Mesenchymal stem cell (in vitro differentiated cells and primary cell): ENCODE measurements around the gene APPBP2.
A peak's percentile ranks its signal among the peaks of the same experiment; 100 is the strongest.

Source experiments
- DNase-seq: peaks from one replicate; pipeline ENCODE4 v3.0.0-alpha.2; 2013
- H2AFZ ChIP-seq: one replicate; pipeline ENCODE4 v1.6.1; 2013; ENCODE audit warnings: low read depth, mild to moderate bottlenecking, control low read depth, inconsistent platforms, low read length, moderate library complexity
- H2AK5ac ChIP-seq: 2 replicates; pipeline ENCODE4 v1.6.1; 2013; ENCODE audit warnings: low read length, moderate library complexity, mild to moderate bottlenecking, inconsistent platforms; ENCODE audit not compliant: severe bottlenecking
- H2BK120ac ChIP-seq: one replicate; pipeline ENCODE4 v1.6.1; 2013; ENCODE audit warnings: low read depth, mild to moderate bottlenecking, inconsistent platforms, low read length, moderate library complexity
- H2BK12ac ChIP-seq, 2 experiments: one replicate each; pipeline ENCODE4 v1.6.1; 2013; ENCODE audit warnings: inconsistent platforms in 2 of 2, low read length in 2 of 2, mild to moderate bottlenecking in 2 of 2, moderate library complexity in 2 of 2, control low read depth in 1 of 2
- H2BK15ac ChIP-seq: one replicate; pipeline ENCODE4 v1.6.1; 2013; ENCODE audit warnings: mild to moderate bottlenecking, low read depth, inconsistent platforms; ENCODE audit not compliant: poor library complexity, severe bottlenecking
- H2BK5ac ChIP-seq: 2 replicates; pipeline ENCODE4 v1.6.1; 2013; ENCODE audit warnings: low read depth, mild to moderate bottlenecking, low read length, control low read depth, inconsistent platforms; ENCODE audit not compliant: poor library complexity, severe bottlenecking
- H3K14ac ChIP-seq, 2 experiments: one replicate each; pipeline ENCODE4 v1.6.1; 2013; ENCODE audit warnings: inconsistent platforms in 2 of 2, low read length in 2 of 2, control low read depth in 1 of 2, mild to moderate bottlenecking in 1 of 2, moderate library complexity in 1 of 2
- H3K18ac ChIP-seq, 2 experiments: one replicate each; pipeline ENCODE4 v1.6.1; 2013; ENCODE audit warnings: inconsistent platforms in 2 of 2, low read length in 2 of 2, control low read depth in 1 of 2, low read depth in 1 of 2, mild to moderate bottlenecking in 1 of 2
- H3K23ac ChIP-seq, 2 experiments: one replicate each; pipeline ENCODE4 v1.6.1; 2013; ENCODE audit warnings: inconsistent platforms in 2 of 2, low read length in 2 of 2, mild to moderate bottlenecking in 2 of 2, moderate library complexity in 2 of 2, control low read depth in 1 of 2
- H3K27ac ChIP-seq: 2 replicates; pipeline ENCODE4 v1.5.1; 2013; ENCODE audit warnings: mild to moderate bottlenecking, moderate library complexity, low read length, control low read depth, inconsistent platforms; ENCODE audit not compliant: poor library complexity, severe bottlenecking
- H3K27me3 ChIP-seq, 2 experiments: 2 replicates each; pipeline versions ENCODE4 v1.6.1 to v1.7.0; 2013; ENCODE audit warnings: low read length in 2 of 2, mild to moderate bottlenecking in 2 of 2, moderate library complexity in 2 of 2, control low read depth in 1 of 2, inconsistent platforms in 1 of 2; ENCODE audit not compliant: control insufficient read depth in 1 of 2, insufficient read depth in 1 of 2
- H3K36me3 ChIP-seq, 2 experiments: 2 replicates each; pipeline versions ENCODE4 v1.6.1 to v1.7.0; 2013; ENCODE audit warnings: low read length in 2 of 2, control low read depth in 1 of 2, inconsistent platforms in 1 of 2, low read depth in 1 of 2, mild to moderate bottlenecking in 1 of 2; ENCODE audit not compliant: insufficient read depth in 2 of 2, control insufficient read depth in 1 of 2
- H3K4ac ChIP-seq, 2 experiments: one replicate each; pipeline ENCODE4 v1.6.1; 2013; ENCODE audit warnings: inconsistent platforms in 2 of 2, low read length in 2 of 2, mild to moderate bottlenecking in 2 of 2, moderate library complexity in 2 of 2, control low read depth in 1 of 2, low read depth in 1 of 2
- H3K4me1 ChIP-seq: 2 replicates; pipeline ENCODE4 v1.6.1; 2013; ENCODE audit warnings: low read depth, low read length, control low read depth; ENCODE audit not compliant: control insufficient read depth, insufficient read depth
- H3K4me2 ChIP-seq: 2 replicates; pipeline ENCODE4 v1.6.1; 2013; ENCODE audit warnings: low read length, mild to moderate bottlenecking, inconsistent platforms; ENCODE audit not compliant: poor library complexity, severe bottlenecking
- H3K4me3 ChIP-seq, 2 experiments: 2 replicates each; pipeline versions ENCODE4 v1.5.1 to v1.7.0; 2013; ENCODE audit warnings: low read length in 2 of 2, mild to moderate bottlenecking in 2 of 2, control low read depth in 1 of 2, low read depth in 1 of 2; ENCODE audit not compliant: insufficient read depth in 1 of 2
- H3K79me1 ChIP-seq: replicated peaks from 2 replicates; pipeline ENCODE4 v1.6.1; 2013; ENCODE audit warnings: mild to moderate bottlenecking, control low read depth, low read length, inconsistent platforms; ENCODE audit not compliant: poor library complexity, severe bottlenecking
- H3K9ac ChIP-seq: 2 replicates; pipeline ENCODE4 v1.7.0; 2013; ENCODE audit warnings: mild to moderate bottlenecking, low read length, moderate library complexity
- H3K9me3 ChIP-seq: 2 replicates; pipeline ENCODE4 v1.7.0; 2013; ENCODE audit warnings: mild to moderate bottlenecking, low read length; ENCODE audit not compliant: control insufficient read depth
- H4K8ac ChIP-seq: one replicate; pipeline ENCODE4 v1.6.1; 2013; ENCODE audit warnings: inconsistent platforms, mild to moderate bottlenecking, low read length, moderate library complexity
- H4K91ac ChIP-seq: one replicate; pipeline ENCODE4 v1.6.1; 2013; ENCODE audit warnings: mild to moderate bottlenecking, low read length, inconsistent platforms
- WGBS: methylation state at CpG from one replicate; pipeline ENCODE4 v1.1.7; 2013; ENCODE audit warnings: mixed read lengths; 5-methylcytosine and 5-hydroxymethylcytosine counted together

Gene APPBP2

DNA sequence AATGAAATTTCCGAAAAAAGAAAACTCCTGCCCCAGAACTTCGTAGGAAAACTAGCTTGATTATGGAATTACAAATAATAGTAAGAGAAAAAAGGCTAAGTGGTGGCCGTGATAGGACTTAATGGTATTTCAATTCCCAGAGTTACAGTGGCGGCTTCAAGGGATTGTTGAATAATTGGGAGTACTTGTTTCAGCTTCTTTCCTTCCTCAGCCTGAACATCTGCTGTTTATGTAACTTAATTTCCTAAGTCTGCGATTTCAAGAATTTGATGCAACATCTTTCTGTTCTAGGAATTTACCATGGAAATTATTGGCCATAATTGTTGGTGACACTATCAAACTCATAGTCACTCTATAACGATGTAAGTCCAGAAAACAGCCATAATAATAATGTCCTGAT lies 684 bp upstream of the APPBP2 start:
- H2BK120ac ChIP-seq, result no peak overlapping the region
- no peak overlapping the region for H2BK5ac ChIP-seq
- H3K4ac ChIP-seq, result no peak overlapping the region
- H2BK12ac ChIP-seq, result no peak overlapping the region
- peaks cover 7% of the 10 kb centered on the region for H3K4me1 ChIP-seq
- H4K8ac ChIP-seq, result no peak overlapping the region
- H3K18ac ChIP-seq, result no peak overlapping the region
- H3K14ac ChIP-seq, result no peak overlapping the region
- no peak overlapping the region for H2BK15ac ChIP-seq
- H3K23ac ChIP-seq, result no peak overlapping the region
- H3K27ac ChIP-seq, result peak overlapping the region; percentile 83
- H3K27me3 ChIP-seq, result no peaks in the 10 kb centered on the region
- no peaks in the 10 kb centered on the region for H3K9me3 ChIP-seq
- DNase-seq, result peak; percentile 43
- H2AFZ ChIP-seq, result no peak overlapping the region
- 22% methylated on average over 3 of the region's 6 CpGs for WGBS
- H3K9ac ChIP-seq, result peak overlapping the region; percentile 99
- H2AK5ac ChIP-seq, result no peak overlapping the region
- H4K91ac ChIP-seq, result no peak overlapping the region
- peak overlapping the region in 1 of 2 experiments; percentile 98 for H3K4me3 ChIP-seq
- H3K36me3 ChIP-seq, result peaks cover 4% of the 10 kb centered on the region in 2 experiments
- H3K4me2 ChIP-seq, result peak overlapping the region; percentile 59
- H3K79me1 ChIP-seq, result peaks cover 16% of the 10 kb centered on the region

- WGBS, result under 1% methylated on average over 11 of the region's 11 CpGs
- H2AFZ ChIP-seq, result no peak overlapping the region
- H3K4me1 ChIP-seq, result peaks cover 10% of the 10 kb centered on the region
- peak overlapping the region; percentile 95 for H2BK120ac ChIP-seq
- DNase-seq, result peak; percentile 52
- peak overlapping the region in 1 of 2 experiments; percentile 5 for H2BK12ac ChIP-seq
- peak overlapping the region; percentile 75 for H2AK5ac ChIP-seq
- no peaks in the 10 kb centered on the region for H3K9me3 ChIP-seq
- H3K18ac ChIP-seq, result peak overlapping the region; percentile 94 to 98
- peaks cover 16% of the 10 kb centered on the region for H3K79me1 ChIP-seq
- peak overlapping the region; percentile 74 for H4K8ac ChIP-seq
- peak overlapping the region; percentile 70 for H2BK15ac ChIP-seq
- peak overlapping the region; percentile 55 for H3K4me2 ChIP-seq
- H3K23ac ChIP-seq, result peak overlapping the region in 1 of 2 experiments; percentile 5
- peak overlapping the region; percentile 74 for H4K91ac ChIP-seq
- peaks cover 4 to 5% of the 10 kb centered on the region in 2 experiments for H3K36me3 ChIP-seq
- no peaks in the 10 kb centered on the region for H3K27me3 ChIP-seq
- H2BK5ac ChIP-seq, result peak overlapping the region; percentile 47
- H3K9ac ChIP-seq, result peak overlapping the region; percentile 99
- H3K4ac ChIP-seq, result peak overlapping the region; percentile 92 to 94
- peak overlapping the region; percentile 81 to 98 for H3K4me3 ChIP-seq
- H3K14ac ChIP-seq, result peak overlapping the region in 1 of 2 experiments; percentile 28
- peak overlapping the region; percentile 91 for H3K27ac ChIP-seq
Measured at GRCh38 chr17:60525328-60525684, 736 bp downstream of the APPBP2 start.

DNA sequence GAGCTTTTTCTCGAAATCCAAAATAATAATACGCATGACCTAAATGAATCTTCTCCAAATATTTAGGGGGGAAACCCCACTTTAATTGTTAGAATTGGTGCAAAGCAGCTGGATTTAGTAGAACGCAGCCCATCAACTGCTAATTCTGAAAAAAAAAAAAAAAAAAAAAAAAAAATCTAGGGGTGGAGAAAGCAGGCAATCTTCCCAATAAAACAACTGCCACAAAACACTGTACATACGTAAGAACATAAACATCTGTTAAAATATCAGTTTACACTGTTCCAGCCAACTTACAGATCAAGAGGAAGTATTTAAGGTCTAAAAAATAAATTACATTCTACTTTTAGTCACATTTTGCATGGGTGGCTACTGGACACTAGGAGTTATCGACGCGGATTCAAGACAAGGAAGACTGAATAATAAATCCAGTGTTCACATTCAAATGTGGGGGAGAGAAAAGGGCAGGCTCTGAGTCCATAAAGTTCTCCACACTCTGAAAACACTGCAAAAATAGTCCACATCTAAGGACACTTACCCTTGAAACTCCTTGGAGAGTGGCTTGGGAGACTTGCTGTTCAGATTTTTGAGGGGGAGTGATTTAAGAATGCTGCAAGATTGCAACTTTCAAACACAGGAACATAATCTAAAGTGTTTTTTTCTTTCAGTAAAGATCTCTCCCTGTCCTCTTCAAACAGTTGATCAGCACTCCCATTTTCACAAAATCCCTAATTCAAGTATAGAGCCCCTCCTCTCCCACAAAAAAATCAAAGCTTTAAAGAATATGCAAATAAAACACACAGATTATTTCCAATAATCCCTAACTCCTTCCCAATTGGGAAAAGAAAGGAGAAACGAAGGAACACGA lies 1.3 kb downstream of the APPBP2 start:
- Histone ChIP-seq H4K91ac (peak overlapping the region; percentile 74), H2AFZ (no peak overlapping the region), H3K9ac (peak overlapping the region; percentile 99), H3K23ac (no peak overlapping the region), H3K4me2 (peak overlapping the region; percentile 67), H3K14ac (no peak overlapping the region), H3K27me3 (no peaks in the 10 kb centered on the region), H3K27ac (peak overlapping the region; percentile 91), H3K79me1 (peaks cover 15% of the 10 kb centered on the region), H3K4ac (peak overlapping the region; percentile 92 to 94), H3K36me3 (peaks cover 5 to 8% of the 10 kb centered on the region in 2 experiments), H2BK12ac (no peak overlapping the region), H3K18ac (peak overlapping the region in 1 of 2 experiments; percentile 98), H2AK5ac (no peak overlapping the region), H3K4me3 (peak overlapping the region; percentile 81 to 98), H2BK120ac (no peak overlapping the region), H3K9me3 (no peaks in the 10 kb centered on the region), H2BK5ac (no peak overlapping the region), H3K4me1 (peaks cover 10% of the 10 kb centered on the region), H4K8ac (no peak overlapping the region), H2BK15ac (no peak overlapping the region)
- WGBS, result 0% methylated on average over 3 of the region's 9 CpGs
- peak; percentile 48 for DNase-seq

- H3K36me3 ChIP-seq, result peaks cover 10 to 16% of the 10 kb centered on the region in 2 experiments
- no peak overlapping the region for H2BK12ac ChIP-seq
- no peaks in the 10 kb centered on the region for H3K9me3 ChIP-seq
- no peak overlapping the region for H3K4ac ChIP-seq
- H3K4me1 ChIP-seq, result peaks cover 6% of the 10 kb centered on the region
- H3K14ac ChIP-seq, result no peak overlapping the region
- no peak overlapping the region for H2BK120ac ChIP-seq
- no peak overlapping the region for H3K23ac ChIP-seq
- peaks cover 10% of the 10 kb centered on the region for H3K79me1 ChIP-seq
- H2AFZ ChIP-seq, result no peak overlapping the region
- no peaks in the 10 kb centered on the region for H3K27me3 ChIP-seq
- H3K27ac ChIP-seq, result no peak overlapping the region
- no peak overlapping the region for H2BK5ac ChIP-seq
- H4K91ac ChIP-seq, result no peak overlapping the region
- peak overlapping the region in 1 of 2 experiments; percentile 98 for H3K4me3 ChIP-seq
- no peak overlapping the region for H3K4me2 ChIP-seq
- no peak overlapping the region for H2AK5ac ChIP-seq
- no CpG with 5 or more reads among the region's 1 CpG for WGBS
- no peak overlapping the region for H3K18ac ChIP-seq
- DNase-seq, result no peak
- no peak overlapping the region for H4K8ac ChIP-seq
- H2BK15ac ChIP-seq, result no peak overlapping the region
- peak overlapping the region; percentile 99 for H3K9ac ChIP-seq
Measured at GRCh38 chr17:60523822-60524221, 2.2 kb downstream of the APPBP2 start.
